Esophagus muscularis mucosa (tissue), 4 donors: Measurements from ENCODE around the gene FAM76B. TPM values are rescaled to one million over a fixed set of nuclear protein-coding genes. Genes with fewer than 3 reads are reported as not detected.

Experiments used
- DNase-seq: peaks from one replicate; pipeline ENCODE4 v3.0.0-alpha.2; 2017; ENCODE audit errors: extremely low spot score
- H3K27ac ChIP-seq, 4 donors: fragments of 200-600 bp; sonication (generic); replicated peaks in 1 of 4; 1 replicate in 3 of 4; 2 replicates in 1 of 4; pipeline ENCODE4 v1.5.1; 2016 to 2019; ENCODE audit warnings: mild to moderate bottlenecking in 1 of 4
- H3K27me3 ChIP-seq, 4 donors: fragments of 200-600 bp; sonication (generic); one replicate each; pipeline versions ENCODE4 v1.5.1 to v1.6.0; 2016 to 2019
- H3K36me3 ChIP-seq, 4 donors: fragments of 200-600 bp; sonication (generic); one replicate each; pipeline ENCODE4 v1.5.1; 2016 to 2019
- H3K4me1 ChIP-seq, 4 donors: fragments of 200-600 bp; sonication (generic); one replicate each; pipeline ENCODE4 v1.5.1; 2016 to 2019
- H3K4me3 ChIP-seq, 4 donors: fragments of 200-600 bp; sonication (generic); 1 replicate in 2 of 4; 2 replicates in 2 of 4; pipeline ENCODE4 v1.5.1; 2016 to 2019; ENCODE audit warnings: mild to moderate bottlenecking in 4 of 4, moderate library complexity in 1 of 4
- H3K9me3 ChIP-seq, 4 donors: fragments of 200-600 bp; sonication (generic); 1 replicate in 3 of 4; 2 replicates in 1 of 4; pipeline ENCODE4 v1.5.1; 2016 to 2019
- EP300 ChIP-seq: sonication (generic); formaldehyde crosslinking; IDR thresholded peaks from one replicate; pipeline ENCODE4 v1.6.1; 2017; ENCODE audit warnings: antibody characterized with exemption
- POLR2A ChIP-seq: fragments of 450-650 bp; IDR thresholded peaks from one replicate; pipeline ENCODE4 v1.6.1; 2017; ENCODE audit warnings: antibody characterized with exemption, moderate library complexity, mild to moderate bottlenecking, low read depth
- POLR2AphosphoS5 ChIP-seq, 2 donors: sonication (generic); formaldehyde crosslinking; IDR thresholded peaks; one replicate each; pipeline ENCODE4 v1.6.1; 2017; ENCODE audit warnings: antibody characterized with exemption in 2 of 2
- WGBS: methylation state at CpG from one replicate; pipeline ENCODE4 v1.1.5; 2018; 5-methylcytosine and 5-hydroxymethylcytosine counted together
- intact Hi-C: fragments of 100-400 bp; cut with DNase I; formaldehyde crosslinking; loops from one replicate; pipeline ENCODE4 v1.15.1; 2023
- total RNA-seq, 4 donors: library from RNA; depleted of rRNA; stranded (reverse); fragments of >200 nt; gene quantifications; one replicate each; pipeline versions ENCODE4 v1.1.0 to v1.2.1, GENCODE V29; 2016
- TF ChIP-seq, protein P1 (sequence below), 3 experiments: fragments of 200-600 bp in 2 of 3; fragments of 450-650 bp in 1 of 3; sonication (generic) in 2 of 3; IDR thresholded peaks; one replicate each; pipeline ENCODE4 v1.5.1; 2017 to 2019; ENCODE audit warnings: antibody characterized with exemption in 3 of 3, mild to moderate bottlenecking in 2 of 3, moderate library complexity in 1 of 3

FAM76B gene
- total RNA-seq, 4 donors from 2014 or later: 11.3 to 30.3 (median 17.0) TPM

DNA sequence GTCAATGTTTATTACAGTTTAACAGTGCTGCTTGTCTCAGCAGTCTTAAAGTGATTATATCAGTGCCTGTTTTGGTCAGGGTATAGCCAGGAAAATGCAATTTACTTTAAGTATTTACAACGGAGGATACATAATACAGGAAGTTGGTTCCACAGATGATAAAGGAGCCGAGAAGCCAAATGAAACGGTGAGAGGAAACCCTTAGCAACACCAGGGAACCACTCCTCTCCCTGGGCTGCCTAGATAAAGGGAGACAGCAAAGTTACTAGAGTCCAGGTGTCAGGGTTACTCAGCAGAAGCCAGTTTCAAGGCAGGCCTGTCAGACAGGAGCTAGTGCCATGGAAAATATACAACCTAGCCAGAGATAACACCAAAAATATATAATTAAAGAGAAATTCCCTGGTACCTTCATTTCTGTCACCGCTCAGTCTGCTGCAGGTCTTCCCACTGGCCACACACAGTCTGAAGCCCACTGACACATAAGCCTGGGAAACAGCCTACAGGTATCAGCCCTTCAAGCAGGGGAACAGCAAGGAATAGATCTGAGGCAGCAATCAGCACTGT, 55.5 kb downstream of the FAM76B start:
- Histone ChIP-seq H3K9me3 (no peaks in the 10 kb centered on the region), H3K27ac (no peak overlapping the region), H3K4me1 (peaks cover 0 to 7% (median 3%) of the 10 kb centered on the region in 4 donors), H3K27me3 (no peaks in the 10 kb centered on the region), H3K36me3 (no peaks in the 10 kb centered on the region), H3K4me3 (no peak overlapping the region)
- intact Hi-C loops: no loop called here
- 35% methylated on average over 4 of the region's 4 CpGs for WGBS
- no peak for DNase-seq
- TF ChIP-seq, protein P1, sequence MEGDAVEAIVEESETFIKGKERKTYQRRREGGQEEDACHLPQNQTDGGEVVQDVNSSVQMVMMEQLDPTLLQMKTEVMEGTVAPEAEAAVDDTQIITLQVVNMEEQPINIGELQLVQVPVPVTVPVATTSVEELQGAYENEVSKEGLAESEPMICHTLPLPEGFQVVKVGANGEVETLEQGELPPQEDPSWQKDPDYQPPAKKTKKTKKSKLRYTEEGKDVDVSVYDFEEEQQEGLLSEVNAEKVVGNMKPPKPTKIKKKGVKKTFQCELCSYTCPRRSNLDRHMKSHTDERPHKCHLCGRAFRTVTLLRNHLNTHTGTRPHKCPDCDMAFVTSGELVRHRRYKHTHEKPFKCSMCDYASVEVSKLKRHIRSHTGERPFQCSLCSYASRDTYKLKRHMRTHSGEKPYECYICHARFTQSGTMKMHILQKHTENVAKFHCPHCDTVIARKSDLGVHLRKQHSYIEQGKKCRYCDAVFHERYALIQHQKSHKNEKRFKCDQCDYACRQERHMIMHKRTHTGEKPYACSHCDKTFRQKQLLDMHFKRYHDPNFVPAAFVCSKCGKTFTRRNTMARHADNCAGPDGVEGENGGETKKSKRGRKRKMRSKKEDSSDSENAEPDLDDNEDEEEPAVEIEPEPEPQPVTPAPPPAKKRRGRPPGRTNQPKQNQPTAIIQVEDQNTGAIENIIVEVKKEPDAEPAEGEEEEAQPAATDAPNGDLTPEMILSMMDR (IDR thresholded peaks at IDR 0.05): no peak

DNA sequence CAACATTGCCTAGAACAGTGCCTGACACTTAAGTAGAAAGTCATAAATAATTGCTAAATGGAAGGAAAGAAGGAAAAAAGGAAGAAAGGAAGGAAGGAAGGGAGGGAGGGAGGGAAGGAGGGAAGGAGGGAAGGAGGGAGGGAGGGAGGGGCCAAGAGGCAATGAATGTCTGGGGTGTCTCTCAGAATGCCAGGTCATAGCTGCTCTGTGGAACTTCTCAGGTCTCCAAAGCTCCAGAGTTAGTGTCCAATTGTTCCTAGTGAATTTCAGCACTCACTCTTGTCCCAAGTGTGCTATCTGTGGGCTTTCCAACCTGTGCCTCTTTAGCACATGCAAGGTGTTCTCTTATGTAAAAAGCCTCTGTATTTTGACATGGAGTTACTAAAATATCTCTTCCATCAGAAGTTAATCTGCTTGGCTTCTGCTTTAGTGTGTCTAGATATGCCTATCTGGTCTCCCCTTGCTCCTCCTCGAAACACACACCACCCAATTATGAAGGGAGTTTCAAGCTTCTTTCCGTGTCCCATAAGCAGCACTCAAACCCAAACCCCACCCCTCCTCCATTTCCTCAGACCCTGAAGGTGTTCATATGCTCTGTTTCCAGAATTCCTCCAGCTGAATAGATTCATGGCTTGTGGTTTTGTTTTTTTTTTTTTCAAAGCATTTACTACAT, 56.5 kb downstream of the FAM76B start:
- H3K27ac ChIP-seq: no peak overlapping the region
- TF ChIP-seq, protein P1 (IDR thresholded peaks at IDR 0.05): no peak
- TF ChIP-seq POLR2AphosphoS5 (IDR thresholded peaks at IDR 0.05) (no peak), EP300 (no peak), POLR2A (no peak)
- intact Hi-C loops: no loop called here

DNA sequence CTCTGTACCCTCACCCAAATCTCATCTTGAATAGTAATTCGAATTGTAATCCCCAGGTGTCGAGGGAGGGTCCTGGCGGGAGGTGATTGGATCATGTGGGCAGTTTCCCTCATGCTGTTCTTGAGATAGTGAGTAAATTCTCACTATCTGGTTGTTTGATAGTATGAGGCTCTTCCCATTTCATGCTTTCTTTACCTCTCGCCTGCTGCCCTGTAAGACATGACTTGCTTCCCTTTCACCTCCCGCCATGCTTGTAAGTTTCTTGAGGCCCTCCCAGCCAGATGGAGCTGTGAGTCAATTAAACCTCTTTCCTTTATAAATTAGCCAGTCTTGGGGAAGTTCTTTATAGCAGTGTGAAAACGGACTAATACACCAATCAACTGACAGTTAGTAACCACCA, 60.1 kb downstream of the FAM76B start:
- intact Hi-C loops: no loop called here
- Histone ChIP-seq H3K4me3 (no peak overlapping the region), H3K27me3 (no peaks in the 10 kb centered on the region), H3K9me3 (no peaks in the 10 kb centered on the region), H3K36me3 (no peaks in the 10 kb centered on the region), H3K4me1 (peaks cover 0 to 22% (median 14%) of the 10 kb centered on the region in 4 donors), H3K27ac (no peak overlapping the region)
- TF ChIP-seq, protein P1 (IDR thresholded peaks at IDR 0.05): no peak
- TF ChIP-seq EP300 (no peak), POLR2A (no peak), POLR2AphosphoS5 (IDR thresholded peaks at IDR 0.05) (no peak)
- DNase-seq: no peak
- WGBS: 90% methylated on average over 6 of the region's 6 CpGs

More for the DNA sequence above, 56.5 kb downstream of the FAM76B start:
- Histone ChIP-seq H3K4me1 (peaks cover 0 to 12% (median 3%) of the 10 kb centered on the region in 4 donors), H3K27me3 (no peaks in the 10 kb centered on the region), H3K9me3 (no peaks in the 10 kb centered on the region), H3K4me3 (no peak overlapping the region), H3K36me3 (no peaks in the 10 kb centered on the region)
- 79% methylated on average over 2 of the region's 2 CpGs for WGBS
- DNase-seq: no peak

DNA sequence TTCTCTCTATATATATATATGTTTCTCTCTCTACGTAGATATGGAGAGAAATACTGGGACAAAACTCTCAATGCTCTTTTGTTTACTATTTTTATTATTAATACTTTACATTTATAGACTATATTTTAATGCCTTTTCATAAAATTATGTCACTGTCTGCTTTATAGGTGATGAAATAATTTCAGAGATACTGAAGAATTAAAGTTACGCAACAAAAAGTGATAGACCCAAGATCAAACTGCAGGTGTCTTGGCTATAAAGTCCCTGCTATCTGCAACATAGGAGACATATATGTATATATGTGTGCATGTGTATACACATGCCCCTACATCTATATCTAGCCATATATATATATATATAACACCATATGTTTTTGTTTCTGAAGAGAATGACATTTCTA, 60.8 kb downstream of the FAM76B start:
- WGBS: 99% methylated on average over 2 of the region's 2 CpGs
- intact Hi-C loops: no loop called here
- no peak for TF ChIP-seq POLR2A
- no peak for TF ChIP-seq POLR2AphosphoS5 (IDR thresholded peaks at IDR 0.05)
- H3K27ac ChIP-seq: no peak overlapping the region
- H3K9me3 ChIP-seq: no peaks in the 10 kb centered on the region
- DNase-seq: no peak
- peaks cover 0 to 16% (median 12%) of the 10 kb centered on the region in 4 donors for H3K4me1 ChIP-seq
- H3K27me3 ChIP-seq: no peaks in the 10 kb centered on the region
- no peaks in the 10 kb centered on the region for H3K36me3 ChIP-seq
- no peak overlapping the region for H3K4me3 ChIP-seq

DNA sequence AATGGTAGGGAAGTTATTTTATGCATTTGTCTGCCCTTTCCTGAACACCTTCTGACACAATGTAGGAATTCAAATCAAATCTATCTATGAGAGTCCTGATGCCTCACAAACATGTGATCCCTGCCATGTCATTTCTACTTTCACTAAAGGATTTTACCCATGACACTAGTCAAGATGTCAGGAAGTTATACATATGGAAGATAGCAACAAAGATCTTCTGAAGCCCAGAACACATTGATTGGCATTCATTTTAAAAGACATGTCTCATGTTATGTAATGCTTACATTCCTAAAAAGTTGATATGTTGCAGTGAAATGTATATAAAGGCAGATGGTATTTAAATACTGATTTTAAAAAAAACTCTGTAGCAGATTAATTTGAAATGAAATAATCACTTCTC, 61.5 kb downstream of the FAM76B start:
- TF ChIP-seq POLR2A (no peak), EP300 (no peak), POLR2AphosphoS5 (IDR thresholded peaks at IDR 0.05) (no peak)
- TF ChIP-seq, protein P1 (IDR thresholded peaks at IDR 0.05): no peak
- Histone ChIP-seq H3K27me3 (no peaks in the 10 kb centered on the region), H3K4me1 (peaks cover 0 to 16% (median 11%) of the 10 kb centered on the region in 4 donors), H3K36me3 (no peaks in the 10 kb centered on the region), H3K9me3 (no peaks in the 10 kb centered on the region), H3K4me3 (no peak overlapping the region), H3K27ac (peak overlapping the region in 1 of 4 donors; percentile 29)
- intact Hi-C loops: no loop called here
- no peak for DNase-seq
